GM19467 (cell line): ENCODE measurements around the gene DPY19L3.
"Not testable (repeated sequence)": the region's sequence is repeated elsewhere in the genome, so short reads cannot be mapped to it uniquely, and the experiment has no call there.

Experiments used
- ATAC-seq: cut with Tn5 transposase; IDR thresholded peaks from one replicate; pipeline ENCODE4 v1.9.1; 2021; ENCODE audit warnings: mild to moderate bottlenecking, moderate library complexity; ENCODE audit not compliant: unreplicated experiment

Gene DPY19L3

DNA sequence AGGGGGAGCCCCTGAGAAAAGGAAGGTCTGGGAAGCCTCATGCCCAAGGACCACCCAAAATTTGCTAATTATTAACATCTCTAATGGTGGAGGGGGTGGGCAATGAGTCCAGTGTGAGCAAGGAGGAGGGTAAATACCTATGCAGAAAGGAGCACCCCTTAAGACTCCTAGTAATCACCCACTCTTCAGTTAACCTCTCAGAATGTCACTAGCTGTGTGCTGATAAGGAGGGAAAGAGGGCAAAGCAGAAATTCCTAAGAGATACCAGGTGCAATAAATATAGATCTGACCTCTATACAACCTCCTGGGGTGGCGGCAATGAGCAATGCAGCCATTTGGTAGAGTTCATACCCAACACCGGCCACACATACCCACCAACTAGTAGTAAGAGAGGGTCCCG lies 12.7 kb upstream of the DPY19L3 start:
- no peak for ATAC-seq

DNA sequence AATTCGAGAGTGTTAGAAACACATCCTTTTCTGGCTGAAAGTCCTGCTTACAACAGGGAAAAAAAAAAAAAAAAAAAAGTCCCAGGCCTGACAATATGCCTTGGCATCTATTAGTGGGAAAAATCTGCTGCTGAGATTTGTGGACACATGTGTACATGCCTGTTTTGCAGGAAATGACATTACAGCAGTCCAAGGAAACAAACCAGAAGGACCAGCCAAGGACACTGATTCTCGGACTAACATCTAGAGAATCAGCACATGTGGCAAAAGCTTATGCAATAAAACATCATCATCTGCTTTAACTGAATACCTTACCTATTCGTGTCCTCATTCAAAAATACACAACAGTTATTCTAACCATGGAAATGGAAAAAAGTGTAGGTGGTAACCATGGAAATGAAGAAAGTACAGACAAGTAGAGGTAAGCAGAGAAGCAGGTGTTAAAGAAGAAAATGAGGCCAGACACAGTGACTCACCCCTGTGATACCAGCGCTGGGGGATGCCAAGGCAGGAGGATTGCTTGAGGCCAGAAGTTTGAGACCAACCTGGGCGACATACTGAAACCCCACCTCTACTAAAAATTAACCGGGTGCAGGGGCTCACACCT lies 9.4 kb upstream of the DPY19L3 start:
- ATAC-seq = no peak

GRCh38 chr19:32397671-32398101 lies 7.9 kb upstream of the DPY19L3 start:
- ATAC-seq = no peak

- no peak for ATAC-seq
These were observed 3.6 kb upstream of the DPY19L3 start for GRCh38 chr19:32401992-32402391.

GRCh38 chr19:32403291-32403995 lies 2.1 kb upstream of the DPY19L3 start:
- ATAC-seq = no peak

GRCh38 chr19:32404213-32404932 lies 1.2 kb upstream of the DPY19L3 start:
- ATAC-seq = no peak

DNA sequence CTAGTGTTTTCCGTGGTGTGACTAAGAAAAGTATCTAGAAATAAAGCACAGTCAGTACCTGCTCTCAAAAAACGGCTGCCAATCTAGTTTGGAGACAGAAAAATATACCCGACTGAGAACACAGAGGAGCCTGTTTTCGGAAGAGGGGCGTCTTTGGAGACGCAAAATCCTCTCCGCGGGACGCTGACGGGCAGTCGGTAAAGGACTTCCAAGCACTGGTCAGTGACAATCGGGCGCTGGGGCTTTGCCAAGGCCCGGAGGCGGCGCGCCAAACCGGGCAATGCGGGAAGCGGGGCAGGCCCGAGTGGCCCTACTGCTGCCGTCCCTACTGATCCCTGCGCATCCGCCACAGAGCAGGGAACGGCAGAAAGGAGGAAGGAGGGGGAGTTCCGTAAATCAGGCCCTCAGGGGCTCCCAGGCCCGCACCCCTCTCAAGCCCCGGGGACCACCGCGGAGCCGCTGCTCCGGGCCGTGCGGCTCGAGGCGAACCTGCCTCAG lies 588 bp upstream of the DPY19L3 start:
- ATAC-seq = no peak

DNA sequence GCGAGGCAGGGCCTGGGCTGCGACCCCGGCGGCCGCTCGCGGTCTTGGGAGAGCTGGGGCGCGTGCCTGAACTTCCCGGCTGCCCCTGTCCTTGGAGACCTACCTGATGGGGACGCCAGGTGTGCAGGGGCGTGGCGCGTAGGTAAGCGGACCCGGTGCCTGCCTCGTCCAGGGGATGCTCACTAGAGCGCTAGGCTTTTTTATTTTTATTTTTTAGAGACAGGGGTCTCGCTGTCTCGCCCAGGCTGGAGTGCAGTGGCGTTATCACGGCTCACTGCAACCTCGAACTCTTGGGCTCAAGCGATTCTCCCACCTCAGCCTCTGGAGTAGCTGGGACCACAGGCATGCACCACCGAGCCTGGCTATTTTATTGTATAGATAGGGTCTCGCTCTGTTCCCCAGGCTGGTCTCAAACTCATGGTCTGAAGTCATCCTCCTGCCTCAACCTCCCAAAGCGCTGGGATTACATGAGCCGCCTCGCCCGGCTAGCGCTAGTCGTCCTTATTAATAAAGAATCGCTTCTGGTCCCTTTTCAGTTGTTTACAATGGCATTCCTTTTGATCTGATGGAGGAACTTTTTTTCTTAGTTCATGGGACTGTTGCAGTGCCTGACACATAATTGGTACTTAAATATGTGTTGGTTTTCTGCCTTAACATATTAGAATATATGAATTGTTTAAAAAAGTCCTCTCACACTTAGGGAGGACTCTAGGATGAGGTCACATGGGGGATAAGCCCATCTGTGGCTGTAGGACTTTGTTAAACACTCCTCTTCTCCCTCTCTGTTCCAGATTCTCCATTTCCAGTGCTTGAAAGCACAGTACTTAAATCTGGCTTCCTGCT lies 812 bp downstream of the DPY19L3 start:
- ATAC-seq = no peak

- no peak for ATAC-seq
These were observed 1.7 kb downstream of the DPY19L3 start for GRCh38 chr19:32407004-32407992.

DNA sequence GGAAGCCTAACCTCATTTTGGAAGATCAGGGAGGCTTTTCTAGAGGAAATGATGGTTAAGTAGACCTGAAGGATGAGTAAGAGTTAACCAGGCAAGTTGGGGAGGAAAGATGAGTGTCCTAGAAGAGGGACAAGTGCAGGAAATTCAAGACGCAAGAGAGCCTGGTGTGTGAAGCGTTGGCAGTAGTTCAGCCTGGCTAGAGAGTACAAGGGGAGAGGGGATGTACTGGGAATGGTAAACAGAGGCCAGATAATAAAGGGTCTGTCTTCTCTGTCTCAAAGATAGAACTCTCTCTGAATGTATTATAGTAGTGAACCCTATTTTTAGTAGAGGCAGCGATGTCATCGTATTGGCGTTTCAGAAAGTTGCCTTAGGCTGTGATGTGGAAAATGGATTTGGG lies 9.7 kb downstream of the DPY19L3 start:
- no peak for ATAC-seq

DNA sequence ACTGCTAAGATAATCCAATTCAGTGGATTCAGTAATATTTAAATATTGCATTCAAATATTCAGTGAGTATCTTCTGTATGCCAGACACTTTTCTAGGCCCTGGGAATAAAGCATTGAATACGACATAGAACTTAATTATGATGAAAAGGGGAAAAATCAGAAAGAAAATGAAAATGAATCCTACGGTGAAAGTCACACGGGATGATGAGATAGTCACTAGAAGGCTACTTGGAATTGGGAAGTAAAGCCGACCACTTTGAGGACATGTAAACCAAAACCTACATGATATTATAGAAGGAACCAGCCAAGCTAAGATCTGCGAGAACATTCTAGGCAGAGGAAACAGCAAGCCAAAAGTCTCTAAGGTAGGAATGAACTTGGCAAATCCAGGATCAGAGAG lies 10.1 kb downstream of the DPY19L3 start:
- ATAC-seq = no peak

GRCh38 chr19:32416749-32417456 lies 11.3 kb downstream of the DPY19L3 start:
- no peak for ATAC-seq

DNA sequence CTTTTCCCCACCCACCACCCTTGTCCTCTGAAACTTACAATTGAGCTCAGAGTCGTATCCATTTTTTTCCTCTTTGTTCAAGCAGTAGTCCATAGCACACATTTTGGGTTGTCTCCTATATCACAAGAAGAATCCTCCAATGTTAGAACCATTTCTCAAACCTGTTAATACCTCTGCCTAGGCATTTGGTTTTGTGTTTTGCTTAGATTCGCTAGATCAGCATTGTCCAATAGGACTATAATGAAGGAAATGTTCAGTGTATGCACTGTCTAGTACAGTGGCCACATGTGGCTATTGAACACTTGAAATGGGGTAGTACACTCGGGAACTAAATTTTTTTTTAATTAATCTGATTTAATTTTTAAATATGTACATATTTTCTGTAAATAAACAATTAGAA lies 12.6 kb downstream of the DPY19L3 start:
- ATAC-seq = no peak

DNA sequence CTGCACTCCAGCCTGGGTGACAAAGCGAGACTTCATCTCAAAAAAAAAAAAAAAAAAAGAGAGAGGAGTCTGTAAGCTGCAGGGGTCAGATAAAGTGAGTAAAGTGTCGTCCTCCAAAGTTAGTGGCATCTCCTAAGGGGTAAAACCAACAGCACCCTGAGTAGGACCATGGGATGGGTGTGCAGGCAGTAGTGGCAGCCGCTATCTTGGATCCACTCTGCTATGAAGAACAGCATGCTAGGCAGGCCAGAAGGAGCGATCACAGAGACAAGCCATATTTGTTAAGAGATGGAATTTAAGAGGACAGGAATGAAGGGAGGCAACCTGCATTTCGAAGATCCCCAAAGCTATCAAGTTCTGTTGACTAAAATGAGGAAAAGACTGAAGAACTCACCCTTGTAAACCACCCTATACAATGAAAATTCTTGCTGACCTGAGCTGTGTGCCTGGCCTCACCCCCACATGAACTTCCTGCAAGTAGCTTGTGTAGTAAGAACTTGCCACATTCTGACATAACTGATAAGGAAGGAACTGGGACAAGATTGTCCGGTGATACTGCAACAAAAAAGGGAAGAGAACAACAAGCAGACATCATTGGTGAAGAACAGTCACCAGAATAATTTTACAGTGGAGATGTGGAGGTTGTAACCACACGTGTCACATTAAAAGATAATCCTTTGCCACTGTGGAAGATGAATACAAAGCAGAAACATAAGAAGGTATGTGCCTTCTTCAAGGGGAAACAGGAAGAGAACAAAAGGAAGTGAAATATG lies 16.2 kb downstream of the DPY19L3 start:
- ATAC-seq = no peak

GRCh38 chr19:32422435-32422834 lies 16.9 kb downstream of the DPY19L3 start:
- no peak for ATAC-seq

- not testable (repeated sequence) for ATAC-seq
These were observed 18.4 kb downstream of the DPY19L3 start for GRCh38 chr19:32423944-32424343.

DNA sequence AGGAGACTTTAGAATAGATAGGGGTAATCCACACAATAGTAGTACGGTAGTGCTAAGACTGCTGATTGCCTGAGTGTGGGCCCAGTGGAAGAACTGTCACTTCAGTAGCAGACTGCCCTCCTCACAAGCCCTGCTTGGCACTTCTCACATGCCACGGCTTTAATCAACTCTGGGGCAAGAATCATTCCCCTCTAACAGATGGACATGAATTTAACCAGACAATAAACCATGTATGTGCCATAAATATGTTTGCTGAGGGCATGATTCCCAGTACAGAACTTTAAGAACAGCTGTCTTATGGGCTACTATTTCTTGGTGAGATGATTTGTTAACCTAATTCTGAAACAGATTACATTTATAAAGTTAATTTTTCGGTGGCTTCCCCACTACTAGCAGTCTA lies 22.0 kb downstream of the DPY19L3 start:
- ATAC-seq = no peak

- ATAC-seq = no peak
These were observed 31.1 kb downstream of the DPY19L3 start for GRCh38 chr19:32436692-32437091.
